IgD-negative memory B cell (primary cell): ENCODE measurements around the gene SNX5. TPM values are rescaled to one million over a fixed set of nuclear protein-coding genes. Genes with fewer than 3 reads are reported as not detected.
A peak's percentile ranks its signal among the peaks of the same experiment; 100 is the strongest.

ENCODE experiments used
- H3K27ac Mint-ChIP-seq, 3 donors: one replicate each; pipeline ENCODE4 v1.8.0; 2020 to 2022; ENCODE audit warnings: mild to moderate bottlenecking in 3 of 3, mixed read lengths in 3 of 3, moderate library complexity in 1 of 3
- H3K27me3 Mint-ChIP-seq: one replicate; pipeline ENCODE4 v1.8.0; 2021; ENCODE audit warnings: mixed read lengths
- H3K36me3 Mint-ChIP-seq: one replicate; pipeline ENCODE4 v1.8.0; 2020; ENCODE audit warnings: mild to moderate bottlenecking, mixed read lengths
- H3K4me1 Mint-ChIP-seq, 3 donors: one replicate each; pipeline ENCODE4 v1.8.0; 2020 to 2022; ENCODE audit warnings: mixed read lengths in 3 of 3, mild to moderate bottlenecking in 1 of 3
- H3K4me3 Mint-ChIP-seq, 4 donors: one replicate each; pipeline ENCODE4 v1.8.0; 2020 to 2022; ENCODE audit warnings: mild to moderate bottlenecking in 4 of 4, mixed read lengths in 4 of 4, moderate library complexity in 3 of 4
- H3K9me3 Mint-ChIP-seq, 3 donors: one replicate each; pipeline ENCODE4 v1.8.0; 2020 to 2021; ENCODE audit warnings: mixed read lengths in 3 of 3, mild to moderate bottlenecking in 1 of 3
- polyA plus RNA-seq: library from polyadenylated mRNA; unstranded; fragments of 300-500 nt; fragmentation: Illumina TruSeq; gene quantifications from one replicate; pipeline ENCODE4 v1.2.3, GENCODE V29; 2021

SNX5 gene
- polyA plus RNA-seq, 1 donor from 2014 or later = 103 TPM

DNA sequence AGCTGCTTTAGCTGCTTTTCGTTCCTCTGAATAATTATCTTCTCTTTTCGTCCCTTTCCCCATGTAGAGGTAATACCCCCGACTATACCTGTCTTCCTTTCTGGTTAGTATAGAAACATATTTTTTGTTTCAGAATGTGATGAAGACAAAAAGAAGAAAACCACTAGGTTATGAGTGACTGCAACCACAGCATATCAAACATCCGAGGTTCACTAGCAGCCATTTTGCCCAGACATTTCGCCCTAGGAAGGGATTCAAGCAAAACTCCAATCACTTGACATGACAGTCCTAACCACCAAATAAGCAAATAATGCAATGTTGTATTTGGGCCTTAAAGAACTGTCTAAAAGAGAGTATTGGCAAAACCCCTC, 9.4 kb downstream of the SNX5 start:
- Mint-ChIP-seq H3K9me3 (no peaks in the 10 kb centered on the region), H3K36me3 (peaks cover 5% of the 10 kb centered on the region), H3K4me1 (peaks cover 76 to 81% (median 80%) of the 10 kb centered on the region in 3 donors), H3K27ac (peak overlapping the region; percentile 19 to 92 (median 41)), H3K4me3 (peak overlapping the region; percentile 26 to 82 (median 66)), H3K27me3 (no peaks in the 10 kb centered on the region)

DNA sequence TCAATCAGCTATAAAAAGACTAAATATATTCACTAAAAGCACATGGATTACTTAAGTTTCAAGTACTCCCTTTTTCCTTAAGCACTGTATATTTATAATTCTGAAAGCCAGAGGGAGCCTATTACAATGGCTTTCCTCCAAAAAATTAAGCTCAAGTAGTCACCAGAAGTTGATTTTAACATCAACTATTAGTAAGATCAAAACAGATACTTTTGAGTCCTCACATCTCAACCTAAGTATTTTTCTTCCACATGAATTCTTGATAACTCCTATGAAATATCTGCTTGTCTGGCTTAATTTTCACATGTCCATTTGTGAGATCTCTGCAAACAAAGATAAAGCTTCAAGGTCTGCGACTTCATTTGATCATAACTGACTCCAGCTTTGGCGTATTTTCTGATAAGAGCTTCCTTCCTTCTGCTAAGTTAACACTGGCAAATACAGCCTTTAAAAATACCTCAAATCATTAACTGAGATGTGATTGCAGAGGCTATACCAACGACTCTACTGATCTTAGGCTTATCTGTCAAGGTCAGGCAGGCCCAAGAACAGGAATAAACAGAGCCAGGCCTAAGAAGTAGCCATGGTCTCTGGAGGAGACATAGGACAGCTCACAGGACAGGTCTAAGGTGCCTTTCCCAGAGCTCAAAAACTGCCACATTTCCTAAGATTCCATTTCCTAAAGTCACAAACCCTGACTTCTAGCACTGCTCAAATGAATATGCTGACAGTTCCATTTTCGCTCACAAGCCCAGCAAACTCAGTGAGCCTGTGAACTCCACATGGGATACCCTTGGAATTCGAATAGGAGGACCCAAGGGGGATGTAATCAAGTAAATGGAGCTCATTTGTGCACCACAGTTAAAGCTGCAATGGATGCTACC, 10.0 kb downstream of the SNX5 start:
- Mint-ChIP-seq H3K4me1 (peaks cover 78 to 80% (median 79%) of the 10 kb centered on the region in 3 donors), H3K9me3 (no peaks in the 10 kb centered on the region), H3K27ac (peak overlapping the region; percentile 10 to 41 (median 20))

DNA sequence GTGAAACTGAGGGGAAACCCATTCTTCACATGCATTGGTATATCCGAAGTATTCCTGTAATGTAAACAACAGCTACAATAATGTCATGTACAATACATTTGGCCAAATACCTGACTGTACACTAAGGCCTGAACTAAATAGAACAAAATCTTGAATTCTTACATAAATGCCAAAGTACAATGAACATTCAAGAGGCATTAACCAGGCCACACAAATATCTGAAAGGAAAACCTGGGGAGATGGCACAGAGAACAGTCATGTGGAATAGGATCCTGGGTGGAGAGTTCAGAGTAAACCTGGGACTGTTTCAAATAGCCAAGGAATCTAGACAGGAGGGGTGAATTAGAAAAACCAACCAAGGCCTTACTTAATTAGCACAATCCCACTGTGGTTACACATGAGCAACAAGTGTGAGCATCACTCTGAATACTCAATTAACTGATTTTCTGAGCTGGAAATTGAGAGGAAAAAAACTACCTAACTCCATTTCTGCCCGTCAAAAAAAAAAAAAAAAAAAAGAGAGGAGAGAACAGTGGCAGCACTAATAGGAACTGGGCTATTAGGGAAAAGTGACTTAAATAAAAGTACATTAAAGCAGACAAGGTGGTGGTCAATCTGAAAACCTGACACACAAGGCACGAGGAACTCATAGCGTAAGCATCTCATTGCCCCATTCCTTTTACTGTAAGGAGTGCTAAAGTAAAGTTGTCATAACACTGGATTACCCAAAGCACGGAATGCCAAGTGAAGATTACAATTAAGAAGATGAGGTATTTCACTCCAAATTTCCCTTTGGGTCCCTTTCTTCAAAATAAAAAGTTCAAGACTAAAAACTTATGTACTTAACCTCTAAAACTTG, 10.9 kb downstream of the SNX5 start:
- Mint-ChIP-seq H3K9me3 (no peaks in the 10 kb centered on the region), H3K27ac (peak overlapping the region; percentile 45 to 47 (median 45)), H3K4me1 (peaks cover 78 to 81% (median 78%) of the 10 kb centered on the region in 3 donors), H3K4me3 (peak overlapping the region in 1 of 4 donors; percentile 28), H3K27me3 (no peaks in the 10 kb centered on the region), H3K36me3 (peaks cover 5% of the 10 kb centered on the region)

More for the DNA sequence above, 10.0 kb downstream of the SNX5 start:
- H3K36me3 Mint-ChIP-seq = peaks cover 5% of the 10 kb centered on the region
- peak overlapping the region in 3 of 4 donors; percentile 33 to 62 (median 56) for H3K4me3 Mint-ChIP-seq
- no peaks in the 10 kb centered on the region for H3K27me3 Mint-ChIP-seq

DNA sequence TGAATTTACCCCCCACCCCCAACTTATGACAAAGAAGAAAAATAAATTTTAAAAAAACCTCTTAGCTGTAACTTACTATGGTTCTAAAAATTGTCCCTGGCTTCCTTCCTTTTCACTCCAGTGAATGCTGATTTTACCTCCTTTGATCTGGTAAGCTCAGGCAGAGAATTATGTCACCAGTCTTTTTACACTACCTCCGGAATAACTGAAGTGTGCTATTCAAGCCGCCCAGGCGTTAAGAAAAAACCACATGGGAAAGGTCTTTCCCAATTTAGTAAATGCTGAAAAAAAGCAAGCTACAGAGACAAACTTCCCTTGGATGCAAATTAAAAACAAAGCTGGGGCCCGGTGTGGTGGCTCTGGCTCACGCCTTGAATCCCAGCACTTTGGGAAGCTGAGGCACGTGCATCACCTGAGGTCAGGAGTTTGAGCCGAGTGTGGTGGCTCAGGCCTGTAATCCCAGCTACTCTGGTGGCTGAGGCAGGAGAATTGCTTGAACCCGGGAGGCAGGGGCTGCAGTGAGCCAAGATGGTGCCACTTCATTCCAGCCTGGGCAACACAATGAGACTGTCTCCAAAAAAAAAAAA, 12.4 kb downstream of the SNX5 start:
- H3K27me3 Mint-ChIP-seq = no peaks in the 10 kb centered on the region
- H3K27ac Mint-ChIP-seq = peak overlapping the region; percentile 9 to 71 (median 41)
- H3K4me3 Mint-ChIP-seq = peak overlapping the region; percentile 25 to 89 (median 47)
- peaks cover 65 to 68% (median 66%) of the 10 kb centered on the region in 3 donors for H3K4me1 Mint-ChIP-seq
- H3K36me3 Mint-ChIP-seq = peaks cover 5% of the 10 kb centered on the region
- no peaks in the 10 kb centered on the region for H3K9me3 Mint-ChIP-seq

DNA sequence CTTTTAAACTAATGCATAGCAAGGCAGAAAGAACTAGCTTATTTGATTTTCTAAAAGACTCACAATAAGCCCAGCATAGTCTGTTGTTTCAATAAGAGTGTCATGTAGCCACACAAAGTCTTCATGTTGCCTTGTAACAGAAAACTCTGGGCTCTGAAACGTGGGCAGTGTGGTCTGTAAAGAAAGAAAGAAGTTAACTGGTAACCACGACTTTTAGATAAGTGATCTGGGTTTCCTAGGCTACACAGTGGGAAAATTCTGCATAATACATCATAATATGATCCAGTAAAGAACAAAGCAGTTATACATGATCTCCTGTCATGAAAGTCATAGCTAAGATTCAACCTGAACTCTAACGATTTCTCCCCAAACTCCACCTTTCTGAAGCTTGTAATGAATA, 13.3 kb downstream of the SNX5 start:
- Mint-ChIP-seq H3K27ac (no peak overlapping the region), H3K36me3 (peaks cover 5% of the 10 kb centered on the region), H3K9me3 (no peaks in the 10 kb centered on the region), H3K4me3 (peak overlapping the region in 1 of 4 donors; percentile 30), H3K4me1 (peaks cover 56 to 60% (median 60%) of the 10 kb centered on the region in 3 donors), H3K27me3 (no peaks in the 10 kb centered on the region)

DNA sequence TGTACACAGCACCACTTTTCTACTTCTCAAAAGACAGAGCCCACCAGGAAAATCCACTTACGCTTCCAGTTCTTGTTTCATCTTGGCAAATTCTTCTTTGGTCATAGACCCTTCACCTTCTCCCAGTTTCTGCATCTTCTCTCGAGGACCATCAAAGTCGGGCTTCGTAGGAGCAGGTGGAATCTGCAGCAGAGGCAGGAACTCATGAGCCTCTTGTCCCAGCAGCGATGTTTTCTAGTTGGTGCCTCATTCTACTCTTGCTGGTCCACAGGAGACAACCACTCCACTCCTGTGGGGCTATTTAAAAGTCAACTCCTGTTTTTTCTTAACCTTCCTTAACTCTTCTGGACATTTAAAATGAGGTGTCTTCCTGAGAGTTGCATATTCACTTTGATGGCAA, 14.7 kb downstream of the SNX5 start:
- Mint-ChIP-seq H3K27ac (no peak overlapping the region), H3K4me1 (peaks cover 46 to 51% (median 50%) of the 10 kb centered on the region in 3 donors), H3K27me3 (no peaks in the 10 kb centered on the region), H3K9me3 (no peaks in the 10 kb centered on the region), H3K36me3 (peaks cover 7% of the 10 kb centered on the region), H3K4me3 (peak overlapping the region in 1 of 4 donors; percentile 76)

DNA sequence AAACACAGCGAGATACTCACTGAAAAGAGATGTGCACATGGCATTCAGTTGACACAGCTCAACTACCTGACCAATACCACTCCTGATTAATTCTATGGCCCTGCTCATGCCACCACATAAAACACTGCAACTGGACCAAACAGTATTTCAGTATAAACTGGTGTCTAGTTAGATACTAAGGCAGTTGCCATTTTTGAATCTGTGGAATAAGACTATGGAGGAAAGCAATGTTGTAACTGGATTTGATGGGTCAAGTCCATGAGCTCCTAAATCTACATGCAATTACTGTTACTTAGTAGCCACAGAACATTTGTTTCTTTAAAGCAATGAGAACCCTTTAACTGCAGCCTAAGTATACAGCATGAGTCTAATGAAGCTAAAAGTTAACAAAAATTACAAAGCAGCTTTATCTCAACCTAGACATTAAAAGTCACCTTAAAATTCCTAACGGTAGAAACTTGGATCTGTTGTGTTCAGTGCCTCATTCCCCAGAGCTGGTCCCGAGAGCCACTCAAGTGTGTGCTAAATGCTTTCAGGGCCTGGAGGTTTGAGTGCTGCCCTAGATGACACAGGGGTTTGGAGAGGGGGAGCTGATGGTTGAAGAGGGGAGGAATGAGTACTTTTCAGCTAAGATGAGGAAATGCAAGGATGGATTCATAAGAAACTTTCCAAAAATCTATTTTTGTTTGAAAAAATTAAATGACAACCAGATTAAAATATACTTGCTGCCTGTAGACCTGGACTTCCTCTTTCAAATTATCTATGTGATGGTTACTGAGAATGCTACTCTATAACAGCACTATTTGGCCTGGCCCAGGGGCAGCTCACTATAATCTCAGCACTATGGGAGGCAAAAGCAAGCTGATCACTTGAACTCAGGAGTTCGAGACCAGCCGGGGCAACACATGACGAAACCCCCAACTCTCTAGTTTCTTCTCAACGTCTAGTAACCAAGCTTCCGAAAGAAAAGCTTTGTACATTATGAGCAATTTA, 15.6 kb downstream of the SNX5 start:
- Mint-ChIP-seq H3K36me3 (peaks cover 12% of the 10 kb centered on the region), H3K27ac (peak overlapping the region in 1 of 3 donors; percentile 4), H3K9me3 (no peaks in the 10 kb centered on the region), H3K27me3 (no peaks in the 10 kb centered on the region), H3K4me3 (peak overlapping the region in 1 of 4 donors; percentile 63), H3K4me1 (peaks cover 38 to 42% (median 40%) of the 10 kb centered on the region in 3 donors)

DNA sequence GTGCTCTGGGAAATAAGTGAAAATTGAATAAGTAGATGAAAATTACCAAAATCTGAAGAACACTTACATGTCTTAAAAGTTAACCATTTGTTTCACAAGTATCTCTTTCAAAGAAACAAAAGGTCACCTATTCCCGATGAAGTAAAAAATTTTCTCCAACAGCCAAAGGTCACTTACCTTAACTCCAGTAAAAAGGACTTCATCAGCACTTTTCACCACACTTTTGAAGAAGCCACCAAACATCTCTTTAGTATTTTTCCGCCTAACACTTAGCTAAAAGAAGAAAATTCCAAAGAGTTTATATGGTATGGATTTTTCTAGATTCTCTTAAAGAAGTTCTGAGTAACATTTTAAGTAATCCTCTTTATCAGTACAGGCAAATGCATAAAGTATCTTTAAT, 17.3 kb downstream of the SNX5 start:
- Mint-ChIP-seq H3K27me3 (no peaks in the 10 kb centered on the region), H3K27ac (no peak overlapping the region), H3K4me3 (no peak overlapping the region), H3K36me3 (peaks cover 20% of the 10 kb centered on the region), H3K4me1 (peaks cover 35 to 43% (median 40%) of the 10 kb centered on the region in 3 donors), H3K9me3 (no peaks in the 10 kb centered on the region)

DNA sequence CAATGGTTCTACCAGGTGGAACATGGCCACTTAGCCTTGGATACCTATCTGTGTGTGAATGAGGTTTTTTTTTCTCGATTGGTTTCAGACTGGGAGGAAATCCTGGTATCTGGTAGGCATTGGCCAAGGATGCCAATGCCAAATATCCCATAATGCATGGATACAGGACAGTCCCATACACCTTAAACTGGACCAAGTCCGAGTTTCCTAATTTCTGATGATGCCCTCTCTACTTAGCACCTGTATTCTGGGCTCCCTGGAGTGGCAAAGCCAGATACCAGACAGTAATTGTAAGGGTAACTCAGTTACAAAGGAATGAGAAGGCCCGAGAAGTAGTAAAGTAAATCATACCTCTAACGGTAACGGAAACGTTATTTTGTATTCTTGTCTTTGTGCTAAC, 17.9 kb downstream of the SNX5 start:
- H3K27me3 Mint-ChIP-seq = no peaks in the 10 kb centered on the region
- no peak overlapping the region for H3K4me3 Mint-ChIP-seq
- H3K36me3 Mint-ChIP-seq = peaks cover 26% of the 10 kb centered on the region
- H3K27ac Mint-ChIP-seq = no peak overlapping the region
- H3K9me3 Mint-ChIP-seq = no peaks in the 10 kb centered on the region
- H3K4me1 Mint-ChIP-seq = peaks cover 34 to 39% (median 35%) of the 10 kb centered on the region in 3 donors

DNA sequence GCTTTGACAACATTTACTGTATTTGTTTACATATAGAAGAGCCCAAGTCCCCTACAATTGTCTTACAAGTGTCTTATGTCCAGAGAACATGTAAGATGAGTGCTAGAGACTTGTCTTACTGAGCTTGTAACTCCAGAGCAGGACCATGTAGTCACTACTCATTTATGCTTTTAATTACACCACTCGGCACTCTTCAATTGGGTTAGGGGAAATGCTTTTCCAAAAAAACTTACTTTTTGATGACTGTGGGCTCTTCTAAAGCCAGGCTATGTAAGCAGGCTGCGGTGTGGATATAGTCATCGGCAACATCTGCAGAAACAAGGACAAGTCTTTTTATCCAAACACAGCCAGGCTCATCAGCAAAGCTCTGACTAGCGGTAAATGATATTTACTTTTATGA, 18.7 kb downstream of the SNX5 start:
- H3K27me3 Mint-ChIP-seq = no peaks in the 10 kb centered on the region
- no peak overlapping the region for H3K27ac Mint-ChIP-seq
- peaks cover 26% of the 10 kb centered on the region for H3K36me3 Mint-ChIP-seq
- no peak overlapping the region for H3K4me3 Mint-ChIP-seq
- no peaks in the 10 kb centered on the region for H3K9me3 Mint-ChIP-seq
- H3K4me1 Mint-ChIP-seq = peaks cover 28 to 36% (median 31%) of the 10 kb centered on the region in 3 donors

DNA sequence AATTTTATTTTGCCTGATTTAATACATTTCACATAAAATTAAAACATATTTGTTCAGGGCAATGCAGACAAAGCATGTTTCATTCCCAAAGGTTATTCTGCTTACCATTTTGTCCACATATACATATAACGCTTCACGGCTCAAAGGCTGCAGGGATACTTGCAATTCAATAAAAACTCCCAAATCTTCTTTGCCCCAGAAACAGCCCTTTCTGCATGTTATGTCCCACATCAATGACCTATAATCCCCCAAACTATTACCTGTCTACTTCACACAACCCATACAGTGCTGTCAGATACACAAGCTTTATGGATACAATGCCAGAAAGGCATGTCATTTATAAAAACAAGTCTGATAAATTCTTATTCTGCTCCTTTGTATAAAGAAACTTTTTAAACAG, 20.2 kb downstream of the SNX5 start:
- peaks cover 31% of the 10 kb centered on the region for H3K36me3 Mint-ChIP-seq
- H3K4me1 Mint-ChIP-seq = peaks cover 30 to 38% (median 31%) of the 10 kb centered on the region in 3 donors
- no peak overlapping the region for H3K27ac Mint-ChIP-seq
- H3K9me3 Mint-ChIP-seq = no peaks in the 10 kb centered on the region
- no peak overlapping the region for H3K4me3 Mint-ChIP-seq
- H3K27me3 Mint-ChIP-seq = no peaks in the 10 kb centered on the region

DNA sequence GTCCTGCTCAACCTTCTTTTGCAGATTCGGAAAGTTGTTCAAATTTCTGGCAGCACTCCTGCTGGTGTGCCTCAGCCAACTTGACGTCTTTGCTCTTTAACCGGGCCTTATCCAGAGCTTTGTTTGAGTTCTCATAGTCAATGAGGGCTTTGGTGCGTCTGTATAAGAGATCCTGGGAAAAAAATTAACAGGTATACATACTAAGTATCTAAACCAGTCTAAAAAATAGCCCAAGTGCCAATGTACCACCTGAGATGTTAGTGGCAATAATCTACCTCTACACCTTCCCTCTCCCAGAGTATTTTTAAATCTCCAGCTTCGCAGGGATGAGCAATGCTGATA, 21.1 kb downstream of the SNX5 start:
- Mint-ChIP-seq H3K4me3 (peak overlapping the region in 1 of 4 donors; percentile 23), H3K36me3 (peaks cover 31% of the 10 kb centered on the region), H3K27me3 (no peaks in the 10 kb centered on the region), H3K27ac (no peak overlapping the region), H3K9me3 (no peaks in the 10 kb centered on the region), H3K4me1 (peaks cover 28 to 33% (median 31%) of the 10 kb centered on the region in 3 donors)

DNA sequence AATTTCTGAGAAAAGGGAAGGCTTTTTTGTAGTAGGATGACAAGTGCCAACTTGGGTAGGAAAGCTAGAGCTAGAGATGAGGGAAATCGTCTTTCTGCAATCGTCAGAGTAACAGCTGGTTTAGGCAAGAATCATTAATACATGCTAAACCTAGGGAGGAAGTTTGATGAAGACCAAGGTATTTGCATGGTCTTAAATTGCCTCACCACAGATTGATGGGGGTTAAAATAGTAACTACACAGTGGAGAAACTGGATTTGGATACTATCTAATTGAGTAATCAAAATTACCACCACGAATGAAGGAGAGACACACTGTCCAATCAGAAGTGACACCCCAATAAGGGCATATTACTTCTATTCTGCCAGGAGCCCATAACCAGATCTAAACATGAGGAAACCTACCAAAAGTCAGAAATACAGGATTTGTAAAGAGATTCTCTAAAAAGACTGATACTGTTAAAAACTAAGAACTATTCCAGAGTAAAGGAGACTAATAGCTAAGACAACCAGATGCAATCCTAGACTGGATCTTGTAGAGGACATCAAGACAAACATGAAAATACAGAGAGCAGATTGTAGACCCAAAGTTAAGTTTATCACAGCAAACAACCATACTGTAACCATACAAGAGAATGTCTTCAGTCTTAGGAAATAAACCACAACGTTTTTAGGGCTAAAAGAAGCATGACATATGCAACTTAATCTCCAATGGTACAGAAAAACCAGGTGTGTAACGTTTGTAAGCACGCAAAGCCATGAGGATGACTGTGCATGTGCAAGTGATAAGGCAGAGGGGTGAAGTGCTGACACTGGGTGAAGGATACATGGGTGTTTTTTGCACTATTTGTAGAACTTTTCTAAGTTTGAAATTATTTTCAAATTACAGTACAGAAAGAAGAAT, 21.8 kb downstream of the SNX5 start:
- Mint-ChIP-seq H3K4me1 (peaks cover 28 to 33% (median 30%) of the 10 kb centered on the region in 3 donors), H3K9me3 (no peaks in the 10 kb centered on the region), H3K27ac (no peak overlapping the region), H3K27me3 (no peaks in the 10 kb centered on the region), H3K36me3 (peaks cover 31% of the 10 kb centered on the region), H3K4me3 (peak overlapping the region in 1 of 4 donors; percentile 23)
